H1 (cell line): ENCODE data around the gene RPTOR. TPM values are rescaled to one million over a fixed set of nuclear protein-coding genes. Genes with fewer than 3 reads are reported as not detected.

ENCODE experiments used
- CTCF ChIA-PET: fragments of 300-600 bp; sonication (Branson Sonifier 250); formaldehyde crosslinking; loops from one replicate; lab custom pipeline; 2021; ENCODE audit not compliant: partially characterized antibody; lab: Charles Lee
- POLR2A ChIA-PET: fragments of 300-600 bp; sonication (Branson Sonifier 250); formaldehyde crosslinking; loops from one replicate; lab custom pipeline; 2021; ENCODE audit warnings: inconsistent platforms; ENCODE audit not compliant: partially characterized antibody; lab: Charles Lee
- DNase-seq, 2 experiments: peaks; one replicate each; pipeline versions ENCODE4 v3.0.0 to v3.0.0-alpha.2; 2010 to 2022; ENCODE audit warnings: low spot score in 2 of 2, low read depth in 1 of 2, mixed read lengths in 1 of 2
- FAIRE-seq: peaks from 2 replicates; lab custom pipeline; 2011; peaks lifted over from hg19 to GRCh38; lab: Jason Lieb, UNC
- H2AFZ ChIP-seq: 2 replicates; pipeline ENCODE4 v1.8.1; 2012; ENCODE audit warnings: low read length, inconsistent platforms
- H2AK5ac ChIP-seq: 2 replicates; pipeline ENCODE4 v1.6.1; 2013; ENCODE audit warnings: low read depth, low read length
- H2BK120ac ChIP-seq: replicated peaks from 2 replicates; pipeline ENCODE3; 2013; ENCODE audit warnings: low read depth, low read length, inconsistent platforms
- H2BK12ac ChIP-seq: 2 replicates; pipeline ENCODE4 v1.6.1; 2013; ENCODE audit warnings: low read depth, low read length
- H2BK15ac ChIP-seq: 2 replicates; pipeline ENCODE4 v1.6.1; 2013; ENCODE audit warnings: low read length
- H2BK20ac ChIP-seq: 2 replicates; pipeline ENCODE4 v1.6.1; 2013; ENCODE audit warnings: low read length
- H2BK5ac ChIP-seq: 2 replicates; pipeline ENCODE4 v1.6.1; 2013; ENCODE audit warnings: low read depth, low read length
- H3K14ac ChIP-seq: 2 replicates; pipeline ENCODE4 v1.6.1; 2013; ENCODE audit warnings: inconsistent platforms; ENCODE audit not compliant: insufficient read length
- H3K18ac ChIP-seq: 2 replicates; pipeline ENCODE4 v1.6.1; 2013; ENCODE audit warnings: low read length; ENCODE audit errors: extremely low read depth
- H3K23ac ChIP-seq: 2 replicates; pipeline ENCODE4 v1.6.1; 2013; ENCODE audit warnings: inconsistent platforms; ENCODE audit not compliant: insufficient read length
- H3K23me2 ChIP-seq: 2 replicates; pipeline ENCODE4 v1.6.1; 2013; ENCODE audit warnings: low read depth, low read length
- H3K27ac ChIP-seq: 2 replicates; pipeline ENCODE4 v1.6.1; 2011; ENCODE audit warnings: low read depth, low read length, inconsistent platforms
- H3K27me3 ChIP-seq, 4 experiments: replicated peaks in 1 of 4; 1 replicate in 1 of 4; 2 replicates in 3 of 4; pipeline versions ENCODE4 v1.6.1 to v1.8.1; 2011 to 2013; ENCODE audit warnings: low read length in 3 of 4, mild to moderate bottlenecking in 3 of 4, inconsistent platforms in 2 of 4, mixed read lengths in 2 of 4, moderate library complexity in 1 of 4; ENCODE audit not compliant: control insufficient read depth in 3 of 4, insufficient read depth in 3 of 4; ENCODE audit errors: extremely low read depth in 1 of 4
- H3K36me3 ChIP-seq, 4 experiments: 2 replicates each; pipeline versions ENCODE4 v1.6.1 to v1.8.1; 2011 to 2013; ENCODE audit warnings: mild to moderate bottlenecking in 4 of 4, low read length in 3 of 4, moderate library complexity in 2 of 4, control low read depth in 1 of 4, inconsistent platforms in 1 of 4; ENCODE audit not compliant: insufficient read depth in 4 of 4, control insufficient read depth in 2 of 4
- H3K4ac ChIP-seq: replicated peaks from 2 replicates; pipeline ENCODE3; 2013; ENCODE audit warnings: low read length, low read depth, mixed read lengths, inconsistent platforms; ENCODE audit not compliant: insufficient read length
- H3K4me1 ChIP-seq, 4 experiments: replicated peaks in 1 of 4; 1 replicate in 1 of 4; 2 replicates in 3 of 4; pipeline versions ENCODE4 v1.6.1 to v1.8.1; 2011 to 2013; ENCODE audit warnings: low read length in 3 of 4, inconsistent platforms in 2 of 4, mixed read lengths in 1 of 4; ENCODE audit not compliant: insufficient read depth in 4 of 4, control insufficient read depth in 3 of 4
- H3K4me2 ChIP-seq, 2 experiments: 2 replicates each; pipeline versions ENCODE4 v1.6.1 to v1.8.1; 2011 to 2013; ENCODE audit warnings: low read depth in 2 of 2, low read length in 2 of 2, control low read depth in 1 of 2, inconsistent platforms in 1 of 2, mild to moderate bottlenecking in 1 of 2; ENCODE audit not compliant: insufficient read depth in 1 of 2
- H3K4me3 ChIP-seq, 4 experiments: fragments of 200-600, 300-600 bp in 1 of 4; sonication (generic), shearing (Covaris generic), sonication (Bioruptor Twin) in 1 of 4; 2 replicates each; pipeline versions ENCODE4 v1.5.1 to v1.8.1; 2011 to 2016; ENCODE audit warnings: low read length in 4 of 4, low read depth in 3 of 4, control low read depth in 2 of 4, inconsistent platforms in 2 of 4, mild to moderate bottlenecking in 2 of 4, mixed read lengths in 1 of 4, moderate library complexity in 1 of 4; ENCODE audit not compliant: insufficient read depth in 2 of 4; ENCODE audit errors: extremely low read depth in 1 of 4
- H3K56ac ChIP-seq: replicated peaks from 2 replicates; pipeline ENCODE3; 2013; ENCODE audit warnings: low read depth, mild to moderate bottlenecking, mixed read lengths, low read length, inconsistent platforms; ENCODE audit not compliant: insufficient read length
- H3K79me1 ChIP-seq: 2 replicates; pipeline ENCODE4 v1.6.1; 2013; ENCODE audit warnings: low read depth, low read length, control low read depth
- H3K79me2 ChIP-seq, 2 experiments: 2 replicates each; pipeline versions ENCODE4 v1.6.1 to v1.8.1; 2012 to 2013; ENCODE audit warnings: low read length in 2 of 2, mild to moderate bottlenecking in 2 of 2, inconsistent platforms in 1 of 2; ENCODE audit not compliant: insufficient read depth in 2 of 2, control insufficient read depth in 1 of 2
- H3K9ac ChIP-seq, 4 experiments: replicated peaks in 1 of 4; 1 replicate in 1 of 4; 2 replicates in 3 of 4; pipeline versions ENCODE4 v1.6.1 to v1.8.1; 2011 to 2013; ENCODE audit warnings: low read depth in 3 of 4, low read length in 3 of 4, control low read depth in 2 of 4, mild to moderate bottlenecking in 2 of 4, moderate library complexity in 2 of 4, inconsistent platforms in 1 of 4; ENCODE audit errors: extremely low read depth in 1 of 4
- H3K9me3 ChIP-seq, 2 experiments: 2 replicates each; pipeline versions ENCODE4 v1.6.1 to v1.8.1; 2012 to 2013; ENCODE audit warnings: mild to moderate bottlenecking in 2 of 2, moderate library complexity in 2 of 2, control low read depth in 1 of 2, inconsistent platforms in 1 of 2, low read depth in 1 of 2, low read length in 1 of 2, mixed read lengths in 1 of 2; ENCODE audit not compliant: insufficient read depth in 2 of 2
- H4K20me1 ChIP-seq, 2 experiments: replicated peaks in 1 of 2; 2 replicates each; pipeline versions ENCODE3 to v1.8.1; 2011 to 2013; ENCODE audit warnings: inconsistent platforms in 2 of 2, low read length in 2 of 2, mild to moderate bottlenecking in 1 of 2; ENCODE audit not compliant: insufficient read depth in 2 of 2, control insufficient read depth in 1 of 2
- H4K5ac ChIP-seq: 2 replicates; pipeline ENCODE4 v1.6.1; 2013; ENCODE audit warnings: low read length, low read depth, mixed read lengths, inconsistent platforms; ENCODE audit not compliant: insufficient read length
- H4K8ac ChIP-seq: 2 replicates; pipeline ENCODE4 v1.8.0; 2013; ENCODE audit warnings: mild to moderate bottlenecking, moderate library complexity, low read length, inconsistent platforms; ENCODE audit not compliant: insufficient read depth; ENCODE audit errors: extremely low read depth
- H4K91ac ChIP-seq: replicated peaks from 2 replicates; pipeline ENCODE3; 2013; ENCODE audit warnings: low read length, mixed read lengths, inconsistent platforms; ENCODE audit not compliant: insufficient read length
- CTBP2 ChIP-seq: IDR thresholded peaks from 2 replicates; pipeline ENCODE4 v1.7.0; 2011; ENCODE audit warnings: borderline replicate concordance, mild to moderate bottlenecking, moderate library complexity, mixed read lengths, low read length; ENCODE audit not compliant: insufficient read depth, insufficient read length
- CTCF ChIP-seq, 3 experiments: IDR thresholded peaks; 1 replicate in 2 of 3; 2 replicates in 1 of 3; pipeline versions ENCODE4 v1.5.1 to v1.6.1; 2011; ENCODE audit warnings: low read length in 3 of 3, mild to moderate bottlenecking in 3 of 3, inconsistent platforms in 2 of 3, low read depth in 1 of 3, moderate library complexity in 1 of 3; ENCODE audit not compliant: insufficient read depth in 1 of 3; ENCODE audit errors: control extremely low read depth in 1 of 3
- E2F6 ChIP-seq: IDR thresholded peaks from 2 replicates; pipeline ENCODE4 v1.6.1; 2012; ENCODE audit warnings: inconsistent platforms
- JUND ChIP-seq: IDR thresholded peaks from 2 replicates; pipeline ENCODE4 v1.6.1; 2011; ENCODE audit warnings: mild to moderate bottlenecking, improper control_type of control experiment, low read length
- PHF8 ChIP-seq: fragments of 200-600 bp; sonication (generic); conservative IDR thresholded peaks from 2 replicates; pipeline ENCODE4 v1.7.1; 2012; ENCODE audit warnings: low read depth, mild to moderate bottlenecking, inconsistent platforms, low read length, moderate library complexity
- POLR2A ChIP-seq, 2 experiments: IDR thresholded peaks; 1 replicate in 1 of 2; 2 replicates in 1 of 2; pipeline ENCODE4 v1.6.1; 2011; ENCODE audit warnings: low read depth in 2 of 2, low read length in 2 of 2, mild to moderate bottlenecking in 2 of 2; ENCODE audit errors: control extremely low read depth in 1 of 2
- POLR2AphosphoS5 ChIP-seq: IDR thresholded peaks from 2 replicates; pipeline ENCODE4 v1.6.1; 2011; ENCODE audit warnings: low read depth, low read length
- POU5F1 ChIP-seq: IDR thresholded peaks from 2 replicates; pipeline ENCODE4 v1.6.1; 2011; ENCODE audit warnings: low read depth, mild to moderate bottlenecking, low read length, moderate library complexity
- RXRA ChIP-seq: IDR thresholded peaks from 2 replicates; pipeline ENCODE4 v1.6.1; 2011; ENCODE audit warnings: low read depth, mild to moderate bottlenecking, low read length, moderate library complexity; ENCODE audit not compliant: insufficient read depth
- TAF1 ChIP-seq: IDR thresholded peaks from 2 replicates; pipeline ENCODE4 v1.6.1; 2011; ENCODE audit warnings: mild to moderate bottlenecking, low read depth, low read length
- ZNF274 ChIP-seq: IDR thresholded peaks from 2 replicates; pipeline ENCODE4 v1.7.0; 2012; ENCODE audit warnings: low read length, borderline replicate concordance; ENCODE audit errors: extremely low read depth
- WGBS, 2 experiments: shearing (Covaris generic) in 1 of 2; methylation state at CpG; one replicate each; pipeline versions ENCODE4 v1.1.6 to v1.1.7; 2013 to 2015; ENCODE audit warnings: low lambda C conversion rate in 2 of 2, mixed read lengths in 2 of 2, inconsistent platforms in 1 of 2, low coverage in 1 of 2, missing lambda C conversion rate in 1 of 2; ENCODE audit not compliant: insufficient replicate concordance in 2 of 2, insufficient coverage in 1 of 2, insufficient read length in 1 of 2; ENCODE audit errors: extremely low coverage in 1 of 2, missing lambda C conversion rate in 1 of 2; 5-methylcytosine and 5-hydroxymethylcytosine counted together
- polyA plus RNA-seq, 7 experiments: library from polyadenylated mRNA; depleted of rRNA in 3 of 7; stranded (reverse) in 5 of 7; unstranded in 2 of 7; fragments of >200 nt in 5 of 7; fragments of 200-250 nt in 2 of 7; gene quantifications; 1 replicate in 5 of 7; 2 replicates in 1 of 7; 4 replicates in 1 of 7; pipeline versions ENCODE4 v1.2.1 to v1.2.3, GENCODE V29; 2011 to 2013; ENCODE audit warnings: missing spikeins in 2 of 7, mixed read lengths in 2 of 7
- total RNA-seq: library from RNA; stranded (reverse); fragmentation: NEBNext Ultra II Directional; extraction: Animal tissue kit (Norgen Biotek cat#: 25700); gene quantifications from 2 replicates; pipeline ENCODE4 v1.2.1, GENCODE V29; 2021

Gene RPTOR
- total and polyA plus RNA-seq, 2 of the 8 experiments (the other 6 are each of a cell fraction or from before 2014, with no cell fraction given): 6.9 to 28.7 TPM

- Histone ChIP-seq H4K91ac (no peak overlapping the region), H3K4ac (no peak overlapping the region), H3K27me3 (no peaks in the 10 kb centered on the region), H3K4me1 (peaks cover 0 to 7% (median 1%) of the 10 kb centered on the region in 4 experiments; a peak in 2 of 7 replicates), H3K23me2 (peaks cover 2% of the 10 kb centered on the region; the same call in 1 of the 2 replicates), H3K4me3 (no peak overlapping the region), H3K27ac (no peak overlapping the region), H3K36me3 (no peaks in the 10 kb centered on the region), H3K23ac (no peak overlapping the region), H3K4me2 (no peak overlapping the region), H2BK120ac (no peak overlapping the region), H3K79me2 (peaks cover 0 to 18% of the 10 kb centered on the region in 2 experiments; a peak in 2 of 4 replicates), H3K56ac (no peak overlapping the region), H4K20me1 (peaks cover 9 to 22% of the 10 kb centered on the region in 2 experiments), H4K8ac (peak overlapping the region; percentile 23; the same call in 1 of the 2 replicates), H3K79me1 (peaks cover 25% of the 10 kb centered on the region), H2BK15ac (no peak overlapping the region), H2BK20ac (no peak overlapping the region), H3K18ac (no peak overlapping the region), H2BK5ac (0 out of 2 replicates have a peak overlapping the region, but pooled peaks have one; percentile 18), H4K5ac (no peak overlapping the region), H2AFZ (no peak overlapping the region), H3K9ac (no peak overlapping the region), H3K14ac (no peak overlapping the region), H2AK5ac (peak overlapping the region; percentile 77; the same call in 1 of the 2 replicates), H3K9me3 (no peaks in the 10 kb centered on the region), H2BK12ac (no peak overlapping the region)
- ChIA-PET CTCF (interaction anchor here (1.4 kb wide), 1 partner anchor 17 kb away, joined by 5 read pairs; no protein-coding TSS in a partner anchor), POLR2A (no interaction called here)
- no peak for FAIRE-seq
- no peak for DNase-seq
- 86% methylated on average over 19 of the region's 19 CpGs; no CpG with 5 or more reads in 1 of the 2 experiments for WGBS, 2 experiments
- TF ChIP-seq TAF1: no peak
- TF ChIP-seq ZNF274: no peak
- TF ChIP-seq POU5F1: no peak
- no peak for TF ChIP-seq RXRA
- TF ChIP-seq E2F6: no peak
- TF ChIP-seq PHF8: no peak
- TF ChIP-seq CTBP2: no peak
- no peak for TF ChIP-seq POLR2A (IDR thresholded peaks at IDR 0.05; ENCODE audit: control extremely low read depth in 1 of 2, low read depth in 2 of 2, low read length in 2 of 2)
- TF ChIP-seq JUND: no peak
- TF ChIP-seq CTCF (IDR thresholded peaks at IDR 0.05; ENCODE audit: control extremely low read depth in 1 of 3, insufficient read depth in 1 of 3, low read depth in 1 of 3, low read length in 3 of 3): no peak
- no peak for TF ChIP-seq POLR2AphosphoS5
These were observed 88.6 kb downstream of the RPTOR start for GRCh38 chr17:80633207-80633606.
